ENCODE results near the gene ABCB11.
"Not testable (repeated sequence)": the region's sequence is repeated elsewhere in the genome, so short reads cannot be mapped to it uniquely, and the experiment has no call there.

ABCB11 gene

DNA sequence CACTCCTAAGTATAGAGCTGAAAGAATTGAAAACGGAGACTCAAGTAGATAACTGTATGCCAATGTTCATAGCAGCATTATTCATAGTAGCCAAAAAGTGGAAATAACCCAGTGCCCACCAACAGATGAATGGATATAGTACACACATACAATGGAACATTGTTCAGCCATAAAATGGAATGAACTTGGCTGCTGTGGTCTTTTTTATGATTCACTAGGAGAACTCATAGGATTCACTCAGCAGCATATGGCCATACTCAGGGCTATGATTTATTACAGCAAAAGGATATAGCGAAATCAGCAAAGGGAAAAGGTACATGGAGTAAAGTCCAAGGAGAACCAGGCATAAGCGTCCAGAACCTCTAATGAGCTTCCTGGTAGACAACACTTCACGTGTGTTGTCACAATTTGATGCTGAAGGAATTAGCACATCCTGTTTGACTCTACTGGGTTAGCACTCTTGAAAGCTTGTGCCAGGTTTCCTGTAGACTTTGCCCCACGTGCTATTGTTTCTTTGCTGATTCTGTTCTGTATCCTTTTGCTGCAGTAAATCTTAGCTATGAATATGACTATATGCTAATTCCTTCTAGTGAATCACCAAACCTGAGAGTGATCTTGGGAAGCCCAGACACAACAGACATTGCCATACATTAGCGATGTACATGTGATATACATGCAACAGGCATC lies 156.6 kb downstream of the ABCB11 start:
- FAIRE-seq: no peak

DNA sequence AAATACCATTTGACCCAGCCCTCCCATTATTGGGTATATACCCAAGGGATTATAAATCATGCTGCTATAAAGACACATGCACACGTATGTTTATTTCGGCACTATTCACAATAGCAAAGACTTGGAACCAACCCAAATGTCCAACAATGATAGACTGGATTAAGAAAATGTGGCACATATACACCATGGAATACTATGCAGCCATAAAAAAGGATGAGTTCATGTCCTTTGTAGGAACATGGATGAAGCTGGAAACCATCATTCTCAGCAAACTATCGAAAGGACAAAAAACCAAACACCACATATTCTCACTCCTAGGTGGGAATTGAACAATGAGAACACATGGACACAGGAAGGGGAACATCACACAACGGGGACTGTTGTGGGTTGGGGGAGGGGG lies 160.3 kb downstream of the ABCB11 start:
- not testable (repeated sequence) for FAIRE-seq

Data from TTC549 (cell line).